ENCODE results near the gene SAMD7. TPM values are rescaled to one million over a fixed set of nuclear protein-coding genes. Genes with fewer than 3 reads are reported as not detected.

SAMD7 gene
- total RNA-seq, 2 experiments from 2014 or later = not detected

DNA sequence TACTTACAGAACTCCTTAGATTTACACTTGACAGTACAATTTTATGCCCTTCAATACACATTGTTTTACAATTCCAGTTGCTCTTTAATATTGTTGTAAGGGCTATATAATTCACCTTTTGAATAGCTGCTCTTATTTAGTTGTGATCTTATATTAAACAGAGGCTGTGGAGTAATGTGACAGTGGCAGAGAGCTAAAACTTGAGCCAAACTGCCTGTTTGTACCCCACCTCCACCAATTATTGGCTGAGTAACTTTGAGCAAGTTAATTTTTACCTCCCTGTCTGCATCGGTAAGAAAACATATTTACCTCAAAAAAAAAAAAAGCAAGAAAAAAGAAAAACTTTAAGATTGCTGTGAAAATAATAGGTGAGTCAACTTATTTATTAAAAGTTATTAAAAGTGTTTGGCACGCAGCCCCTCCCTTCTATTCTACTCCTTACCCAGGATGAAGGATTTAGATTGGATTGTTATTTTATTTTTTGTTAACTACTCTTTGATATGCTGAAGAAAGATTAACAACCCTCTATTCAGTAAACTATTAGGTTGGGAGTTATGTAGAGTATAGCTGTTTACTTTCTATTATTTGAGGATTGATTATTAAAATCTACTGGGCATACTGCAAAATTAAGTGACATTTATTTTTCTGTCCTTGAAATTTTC is 57.0 kb downstream of the SAMD7 start:
- no peak for DNase-seq
- H3K27me3 Mint-ChIP-seq = no peaks in the 10 kb centered on the region
- peak overlapping the region; percentile 39 for H3K27ac Mint-ChIP-seq
- peaks cover 60% of the 10 kb centered on the region for H3K4me1 Mint-ChIP-seq
- peak overlapping the region; percentile 87 for H3K4me3 Mint-ChIP-seq
- peaks cover 6% of the 10 kb centered on the region for H3K9me3 Mint-ChIP-seq
- H3K36me3 Mint-ChIP-seq = peaks cover 13% of the 10 kb centered on the region

GRCh38 chr3:169969174-169970095 is 58.1 kb downstream of the SAMD7 start:
- H3K4me3 Mint-ChIP-seq = peak overlapping the region; percentile 87
- H3K36me3 Mint-ChIP-seq = peaks cover 16% of the 10 kb centered on the region
- DNase-seq = no peak
- no peaks in the 10 kb centered on the region for H3K27me3 Mint-ChIP-seq
- H3K9me3 Mint-ChIP-seq = peaks cover 4% of the 10 kb centered on the region
- no peak overlapping the region for H3K27ac Mint-ChIP-seq
- H3K4me1 Mint-ChIP-seq = peaks cover 65% of the 10 kb centered on the region

DNA sequence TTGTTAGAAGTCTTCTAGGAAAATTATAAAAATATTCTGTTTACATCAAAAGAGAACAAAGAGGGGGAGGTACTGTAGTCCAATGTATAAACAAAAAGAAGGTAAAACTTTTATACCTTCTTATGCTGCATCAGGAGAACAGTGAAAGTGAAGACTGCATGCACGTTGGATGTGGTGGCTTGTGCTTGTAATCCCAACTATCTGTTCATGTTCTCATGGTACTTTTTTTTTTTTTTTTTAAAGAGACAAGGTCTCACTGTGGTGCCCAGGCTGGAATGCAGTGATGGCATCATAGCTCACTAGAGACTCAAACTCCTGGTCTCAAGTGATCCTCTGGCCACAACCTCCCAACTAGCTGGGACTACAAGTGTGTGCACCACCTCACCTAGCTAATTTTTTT is 59.5 kb downstream of the SAMD7 start:
- Mint-ChIP-seq H3K36me3 (peaks cover 19% of the 10 kb centered on the region), H3K4me3 (no peak overlapping the region)

GRCh38 chr3:169971522-169971921 is 60.1 kb downstream of the SAMD7 start:
- DNase-seq = no peak
- Mint-ChIP-seq H3K27ac (no peak overlapping the region), H3K27me3 (no peaks in the 10 kb centered on the region), H3K4me3 (no peak overlapping the region), H3K36me3 (peaks cover 19% of the 10 kb centered on the region), H3K4me1 (peaks cover 61% of the 10 kb centered on the region), H3K9me3 (no peaks in the 10 kb centered on the region)

More for the DNA sequence above, 59.5 kb downstream of the SAMD7 start:
- H3K27me3 Mint-ChIP-seq = no peaks in the 10 kb centered on the region
- no peaks in the 10 kb centered on the region for H3K9me3 Mint-ChIP-seq
- no peak for DNase-seq
- H3K4me1 Mint-ChIP-seq = peaks cover 62% of the 10 kb centered on the region
- no peak overlapping the region for H3K27ac Mint-ChIP-seq

DNA sequence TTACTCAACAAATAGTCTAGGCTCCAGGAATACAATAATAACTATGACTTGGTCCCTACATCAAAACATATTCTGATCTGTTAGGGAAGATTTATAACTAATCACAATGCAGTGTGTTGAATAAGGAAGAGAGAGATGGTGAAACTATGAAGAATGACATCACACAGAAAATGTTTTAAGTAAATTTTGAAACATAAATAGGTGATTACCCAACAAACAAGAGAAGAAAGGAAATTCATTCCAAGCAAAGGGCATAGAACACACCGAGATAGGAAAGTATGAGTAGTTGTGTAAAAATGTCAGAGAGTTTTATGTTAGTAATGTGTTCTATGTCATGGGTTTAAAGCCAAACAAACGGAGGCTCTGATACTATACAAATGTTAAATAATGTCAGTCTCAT is 68.7 kb downstream of the SAMD7 start:
- DNase-seq = no peak
- H3K27ac Mint-ChIP-seq = peak overlapping the region; percentile 12
- H3K27me3 Mint-ChIP-seq = no peaks in the 10 kb centered on the region
- peaks cover 13% of the 10 kb centered on the region for H3K4me1 Mint-ChIP-seq
- peaks cover 29% of the 10 kb centered on the region for H3K36me3 Mint-ChIP-seq
- H3K4me3 Mint-ChIP-seq = no peak overlapping the region
- H3K9me3 Mint-ChIP-seq = no peaks in the 10 kb centered on the region

DNA sequence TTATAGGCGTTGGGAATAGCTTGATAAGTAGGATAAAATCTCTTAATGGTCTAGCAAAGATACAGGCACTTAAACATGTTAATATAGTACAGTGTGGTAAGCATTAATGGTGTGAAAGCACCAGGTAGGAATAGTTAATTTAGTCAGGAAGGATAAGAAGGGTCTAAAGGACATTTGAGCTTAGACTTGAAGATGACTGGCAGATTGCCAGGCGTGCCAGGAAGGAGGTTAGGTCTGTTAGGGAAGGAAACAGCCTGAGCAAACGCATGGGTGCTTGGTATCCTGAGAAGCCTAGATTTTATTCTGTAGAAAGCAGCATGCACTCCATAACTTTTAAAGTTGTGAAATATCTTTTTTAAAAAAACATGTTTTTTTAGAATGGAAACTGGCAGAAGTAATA is 72.9 kb downstream of the SAMD7 start:
- Mint-ChIP-seq H3K4me1 (peaks cover 9% of the 10 kb centered on the region), H3K9me3 (no peaks in the 10 kb centered on the region), H3K27me3 (no peaks in the 10 kb centered on the region), H3K4me3 (no peak overlapping the region), H3K27ac (no peak overlapping the region), H3K36me3 (peaks cover 25% of the 10 kb centered on the region)
- DNase-seq = no peak

Other genes with a start within 250 kb of the SAMD7 start
- gene MECOM, start 247.9 kb upstream of the SAMD7 start, total RNA-seq = not detected
- gene TERC, start 146.5 kb upstream of the SAMD7 start, total RNA-seq = 10 to 100 TPM; 16.0 to 20.0 TPM
- 1 to 10 TPM; 1.2 to 1.7 TPM for gene ACTRT3, start 142.0 kb upstream of the SAMD7 start, total RNA-seq
- 10 to 100 TPM; 17.3 to 18.7 TPM for gene MYNN, start 138.2 kb upstream of the SAMD7 start, total RNA-seq
- gene LRRIQ4, start 98.7 kb upstream of the SAMD7 start, total RNA-seq = under 1 TPM; 0.18 to 0.49 TPM
- gene LRRC34, start 98.7 kb upstream of the SAMD7 start, total RNA-seq = 1 to 10 TPM; 4.0 to 4.4 TPM
- not detected for gene LRRC31, start 41.6 kb upstream of the SAMD7 start, total RNA-seq
- gene SEC62, start 55.2 kb downstream of the SAMD7 start, total RNA-seq = 10 to 100 TPM; 63.3 to 64.2 TPM
- gene GPR160, start 126.4 kb downstream of the SAMD7 start, total RNA-seq = 1 to 10 TPM; 8.2 to 9.6 TPM